ENCODE data around the gene ETHE1.
A peak's percentile ranks its signal among the peaks of the same experiment; 100 is the strongest.

The ETHE1 gene

DNA sequence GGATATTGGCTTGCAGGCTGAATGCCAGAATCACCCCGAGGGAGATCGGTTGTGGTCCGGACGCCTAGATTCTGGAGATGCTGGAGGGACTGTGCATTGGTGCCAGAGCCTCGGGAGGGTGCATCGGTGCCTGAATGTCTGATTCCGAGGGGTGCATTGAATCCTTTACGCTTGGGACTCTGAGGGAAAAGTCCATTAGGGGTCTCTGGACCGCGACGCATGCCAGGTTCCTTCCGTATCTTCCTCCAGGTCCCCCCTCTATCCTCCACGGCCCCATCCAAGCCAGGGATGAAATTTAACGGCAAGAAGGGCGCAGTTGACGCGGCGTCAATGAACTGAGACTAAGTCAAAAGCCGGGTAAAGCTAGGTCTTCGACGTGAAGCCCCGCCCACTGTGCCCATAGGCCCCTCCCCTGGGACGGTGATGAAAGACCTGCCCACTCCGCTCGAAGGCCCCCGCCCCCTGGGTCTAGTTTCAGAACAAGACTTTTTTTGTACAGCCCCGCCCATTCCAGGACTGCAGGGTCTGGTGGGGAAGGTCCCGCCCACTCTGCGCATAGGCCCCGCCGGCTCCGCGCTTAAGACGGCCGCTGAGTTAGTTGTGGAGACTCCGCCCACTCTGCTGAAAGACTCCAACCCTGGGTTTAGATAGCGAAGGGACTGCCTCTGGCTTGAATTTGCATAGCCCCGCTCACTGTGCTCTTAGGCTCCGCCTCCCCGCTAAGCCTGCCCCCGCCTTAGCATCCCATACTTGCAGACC, 6.7 kb upstream of the ETHE1 start:
- Histone ChIP-seq H3K79me2 (ENCODE audit: insufficient read depth, low read length) (no peaks in the 10 kb centered on the region), H3K4me2 (ENCODE audit: low read length) (peak overlapping the region; percentile 90), H3K9ac (ENCODE audit: low read length) (peak overlapping the region; percentile 62), H3K9me2 (ENCODE audit: low read depth, low read length) (no peaks in the 10 kb centered on the region), H3K9me3 (ENCODE audit: low read length) (no peaks in the 10 kb centered on the region), H2AFZ (ENCODE audit: low read length) (no peak overlapping the region), H3K27ac (ENCODE audit: low read depth, low read length, poor library complexity, severe bottlenecking) (peak overlapping the region; percentile 78), H4K20me1 (ENCODE audit: insufficient read depth, low read length) (no peaks in the 10 kb centered on the region), H3F3A (ENCODE audit: insufficient read depth, low read length) (no peaks in the 10 kb centered on the region; the same call in 1 of the 2 replicates), H3K36me3 (ENCODE audit: insufficient read depth, low read length) (peaks cover 7% of the 10 kb centered on the region), H3K27me3 (ENCODE audit: insufficient read depth, low read length) (no peaks in the 10 kb centered on the region), H3K4me1 (ENCODE audit: insufficient read depth, low read length, severe bottlenecking) (peaks cover 17% of the 10 kb centered on the region), H3K4me3 (ENCODE audit: low read depth, low read length, poor library complexity, severe bottlenecking) (peak overlapping the region; percentile 66)
- TF ChIP-seq, protein P1, sequence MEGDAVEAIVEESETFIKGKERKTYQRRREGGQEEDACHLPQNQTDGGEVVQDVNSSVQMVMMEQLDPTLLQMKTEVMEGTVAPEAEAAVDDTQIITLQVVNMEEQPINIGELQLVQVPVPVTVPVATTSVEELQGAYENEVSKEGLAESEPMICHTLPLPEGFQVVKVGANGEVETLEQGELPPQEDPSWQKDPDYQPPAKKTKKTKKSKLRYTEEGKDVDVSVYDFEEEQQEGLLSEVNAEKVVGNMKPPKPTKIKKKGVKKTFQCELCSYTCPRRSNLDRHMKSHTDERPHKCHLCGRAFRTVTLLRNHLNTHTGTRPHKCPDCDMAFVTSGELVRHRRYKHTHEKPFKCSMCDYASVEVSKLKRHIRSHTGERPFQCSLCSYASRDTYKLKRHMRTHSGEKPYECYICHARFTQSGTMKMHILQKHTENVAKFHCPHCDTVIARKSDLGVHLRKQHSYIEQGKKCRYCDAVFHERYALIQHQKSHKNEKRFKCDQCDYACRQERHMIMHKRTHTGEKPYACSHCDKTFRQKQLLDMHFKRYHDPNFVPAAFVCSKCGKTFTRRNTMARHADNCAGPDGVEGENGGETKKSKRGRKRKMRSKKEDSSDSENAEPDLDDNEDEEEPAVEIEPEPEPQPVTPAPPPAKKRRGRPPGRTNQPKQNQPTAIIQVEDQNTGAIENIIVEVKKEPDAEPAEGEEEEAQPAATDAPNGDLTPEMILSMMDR (IDR thresholded peaks at IDR 0.05; ENCODE audit: low read length): no peak
- no peak for TF ChIP-seq EZH2 (IDR thresholded peaks at IDR 0.05; ENCODE audit: borderline replicate concordance, low read length)

DNA sequence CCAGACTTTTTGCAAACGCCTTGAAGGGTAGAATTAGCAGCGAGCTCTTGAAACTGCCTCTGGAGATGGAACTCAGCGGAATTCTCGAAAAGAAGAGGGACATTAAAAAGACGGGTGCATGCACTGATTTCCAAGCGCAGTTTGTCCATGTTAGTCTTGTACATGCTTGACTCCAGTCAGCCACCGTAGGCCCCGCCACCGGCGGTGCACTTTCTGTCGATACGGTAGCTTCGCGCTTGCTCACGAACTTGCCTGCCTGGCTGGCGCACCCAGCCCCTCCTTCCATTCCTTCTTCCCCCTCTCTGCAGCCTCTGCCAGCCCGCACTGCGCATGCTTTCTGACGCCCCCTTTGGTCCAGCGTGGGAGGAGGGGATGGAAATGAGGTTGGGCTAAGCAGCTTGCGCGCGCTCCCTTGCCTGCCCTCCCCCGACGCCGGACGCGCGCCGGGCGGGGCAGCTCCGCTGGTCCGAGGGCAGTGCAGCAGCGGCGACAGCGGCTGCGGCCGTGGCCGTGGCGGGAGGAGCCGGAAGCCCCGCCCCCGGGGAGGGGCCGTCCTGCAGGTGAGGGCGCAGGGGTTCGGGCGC, 6.1 kb upstream of the ETHE1 start, which contains the start of gene ZNF575:
Gene ZNF575, plus strand, starts transcription at position 227 of the 584 bp plus-strand sequence. CDS start 1,235 bp downstream, outside the sequence.
- Histone ChIP-seq H3K9me2 (ENCODE audit: low read depth, low read length) (no peaks in the 10 kb centered on the region), H2AFZ (ENCODE audit: low read length) (no peak within 1 kb of the TSS), H3F3A (ENCODE audit: insufficient read depth, low read length) (no peaks in the 10 kb centered on the region; the same call in 1 of the 2 replicates), H3K9me3 (ENCODE audit: low read length) (no peaks in the 10 kb centered on the region), H3K27ac (ENCODE audit: low read depth, low read length, poor library complexity, severe bottlenecking) (peak within 1 kb of the TSS; percentile 78), H3K4me3 (ENCODE audit: low read depth, low read length, poor library complexity, severe bottlenecking) (peak within 1 kb of the TSS; percentile 66), H3K27me3 (ENCODE audit: insufficient read depth, low read length) (no peaks in the 10 kb centered on the region), H3K4me1 (ENCODE audit: insufficient read depth, low read length, severe bottlenecking) (peaks cover 20% of the 10 kb centered on the region), H3K4me2 (ENCODE audit: low read length) (peak within 1 kb of the TSS; percentile 90), H4K20me1 (ENCODE audit: insufficient read depth, low read length) (no peaks in the 10 kb centered on the region), H3K9ac (ENCODE audit: low read length) (peak within 1 kb of the TSS; percentile 62), H3K79me2 (ENCODE audit: insufficient read depth, low read length) (no peaks in the 10 kb centered on the region), H3K36me3 (ENCODE audit: insufficient read depth, low read length) (peaks cover under 1% of the 10 kb centered on the region)
- TF ChIP-seq, protein P1 (IDR thresholded peaks at IDR 0.05; ENCODE audit: low read length): no peak
- no peak for TF ChIP-seq EZH2 (IDR thresholded peaks at IDR 0.05; ENCODE audit: borderline replicate concordance, low read length)

DNA sequence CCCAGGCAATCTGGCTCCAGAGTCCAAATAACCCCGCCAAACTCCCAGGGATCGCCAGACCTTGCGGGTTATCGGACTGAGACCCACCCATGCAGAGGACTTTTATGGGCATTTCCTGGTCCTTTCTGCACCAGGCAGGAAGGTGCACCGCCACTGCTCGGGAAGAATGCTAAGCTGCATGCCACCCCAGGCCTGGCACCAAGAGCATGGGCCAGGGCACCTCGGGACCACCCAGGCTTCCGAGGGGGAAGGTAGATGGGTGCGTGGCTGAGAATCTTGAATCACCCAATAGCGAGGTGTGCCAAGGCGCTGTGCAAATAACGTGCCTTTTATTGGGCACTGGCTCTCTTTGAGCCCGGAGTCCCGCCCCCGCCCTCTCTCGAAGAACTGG, 5.6 kb upstream of the ETHE1 start:
- TF ChIP-seq, protein P1 (IDR thresholded peaks at IDR 0.05; ENCODE audit: low read length): no peak
- TF ChIP-seq EZH2 (IDR thresholded peaks at IDR 0.05; ENCODE audit: borderline replicate concordance, low read length): no peak

More for the DNA sequence above, 5.6 kb upstream of the ETHE1 start:
- no peaks in the 10 kb centered on the region for H3K79me2 ChIP-seq (ENCODE audit: insufficient read depth, low read length)
- peak overlapping the region; percentile 78 for H3K27ac ChIP-seq (ENCODE audit: low read depth, low read length, poor library complexity, severe bottlenecking)
- H3K9me2 ChIP-seq (ENCODE audit: low read depth, low read length): no peaks in the 10 kb centered on the region
- H3K36me3 ChIP-seq (ENCODE audit: insufficient read depth, low read length): no peaks in the 10 kb centered on the region
- no peaks in the 10 kb centered on the region for H3K27me3 ChIP-seq (ENCODE audit: insufficient read depth, low read length)
- no peak overlapping the region for H2AFZ ChIP-seq (ENCODE audit: low read length)
- no peaks in the 10 kb centered on the region for H4K20me1 ChIP-seq (ENCODE audit: insufficient read depth, low read length)
- peak overlapping the region; percentile 66 for H3K4me3 ChIP-seq (ENCODE audit: low read depth, low read length, poor library complexity, severe bottlenecking)
- no peaks in the 10 kb centered on the region; the same call in 1 of the 2 replicates for H3F3A ChIP-seq (ENCODE audit: insufficient read depth, low read length)
- peak overlapping the region; percentile 62 for H3K9ac ChIP-seq (ENCODE audit: low read length)
- no peaks in the 10 kb centered on the region for H3K9me3 ChIP-seq (ENCODE audit: low read length)
- peaks cover 25% of the 10 kb centered on the region for H3K4me1 ChIP-seq (ENCODE audit: insufficient read depth, low read length, severe bottlenecking)
- H3K4me2 ChIP-seq (ENCODE audit: low read length): peak overlapping the region; percentile 90
